ENCODE measurements around the gene ACVR1B. TPM values are rescaled to one million over a fixed set of nuclear protein-coding genes. Genes with fewer than 3 reads are reported as not detected.

Gene ACVR1B
- total and polyA plus RNA-seq, 2 donors (not counting 1 experiment from before 2014, with no cell fraction given) = 3.4 to 10.6 TPM

- Histone ChIP-seq H3K27ac (ENCODE audit: low read length in 2 of 2) (peak within 1 kb of the TSS; percentile 91 to 92), H3K4me3 (ENCODE audit: control extremely low read depth in 1 of 5, extremely low read depth in 1 of 5, insufficient read depth in 1 of 5, low read depth in 2 of 5, low read length in 4 of 5) (peak within 1 kb of the TSS; percentile 39 to 97 (median 94)), H3K27me3 (replicated peaks in 1 of 4; ENCODE audit: control extremely low read depth in 1 of 4, control insufficient read depth in 3 of 4, insufficient read depth in 4 of 4, low read length in 3 of 4) (no peaks in the 10 kb centered on the region), H4K20me1 (ENCODE audit: control insufficient read depth, insufficient read depth, low read length, poor library complexity, severe bottlenecking) (peaks cover 41% of the 10 kb centered on the region), H3K9ac (ENCODE audit: low read length) (peak within 1 kb of the TSS; percentile 90), H3K4me1 (ENCODE audit: control insufficient read depth in 2 of 2, insufficient read depth in 2 of 2, low read length in 2 of 2) (peaks cover 26 to 35% of the 10 kb centered on the region in 2 donors), H2AFZ (ENCODE audit: insufficient read depth, low read depth, low read length, poor library complexity, severe bottlenecking) (peak within 1 kb of the TSS; percentile 57), H3K4me2 (replicated peaks; ENCODE audit: low read depth, low read length, poor library complexity, severe bottlenecking) (peak within 1 kb of the TSS; percentile 94), H3K79me2 (ENCODE audit: control insufficient read depth, insufficient read depth, low read length) (peaks cover 5% of the 10 kb centered on the region), H3K9me3 (ENCODE audit: control extremely low read depth in 1 of 3, control insufficient read depth in 2 of 3, insufficient read depth in 1 of 3, low read length in 2 of 3) (no peaks in the 10 kb centered on the region), H3K36me3 (replicated peaks in 1 of 2; ENCODE audit: control extremely low read depth in 1 of 2, control insufficient read depth in 1 of 2, extremely low read depth in 1 of 2, insufficient read depth in 2 of 2, low read length in 1 of 2) (peaks cover 0 to 16% of the 10 kb centered on the region in 2 experiments)
- ChIA-PET CTCF (interaction anchor here (0.6 to 11.7 kb wide), 8 partner anchors 13 to 112 kb away, joined by 3 to 590 read pairs (median 20); no protein-coding TSS in a partner anchor), POLR2A (interaction anchor here (0.7 to 3.0 kb wide), 13 partner anchors 9 to 111 kb away, joined by 3 to 17 read pairs (median 7); partner anchors contain the start of genes ATG101 and NR4A1)
- under 1% methylated on average over 60 of the region's 60 CpGs for WGBS (ENCODE audit: insufficient coverage)
- intact Hi-C loops (cut with micrococcal nuclease) = loop anchor here (1.0 kb wide), 3 partner anchors 17 to 75 kb away; partner anchors contain the start of gene ACVR1B
- peak; percentile 93 for DNase-seq
- Mint-ChIP-seq H3K4me1 (peaks cover 42% of the 10 kb centered on the region), H3K4me3 (peak within 1 kb of the TSS; percentile 97), H3K27me3 (no peaks in the 10 kb centered on the region), H3K27ac (peak within 1 kb of the TSS; percentile 97), H3K9me3 (ENCODE audit: insufficient read depth) (no peaks in the 10 kb centered on the region)
- peak; percentile 68 for ATAC-seq (ENCODE audit: low read depth)
- TF ChIP-seq EZH2 (IDR thresholded peaks at IDR 0.05; ENCODE audit: borderline replicate concordance, insufficient read depth, low read depth, low read length, poor library complexity, severe bottlenecking) (no peak), CTCF (IDR thresholded peaks at IDR 0.05) (no peak)
Measured at GRCh38 chr12:52006726-52007157, 55.2 kb downstream of the ACVR1B start, which contains the start of gene TAMALIN. TAMALIN (plus strand) TSS chr12:52006946; CDS start chr12:52007020, 74 bp downstream.

Measured in B cell (primary cell).